Esophagus squamous epithelium (tissue), 5 donors: Measurements from ENCODE around the gene ZNHIT2. TPM values are rescaled to one million over a fixed set of nuclear protein-coding genes. Genes with fewer than 3 reads are reported as not detected.
A peak's percentile ranks its signal among the peaks of the same experiment; 100 is the strongest.

Experiments used
- DNase-seq: peaks from one replicate; lab custom pipeline; 2025; lab: John Stamatoyannopoulos, UW
- H3K27ac ChIP-seq, 4 donors: fragments of 200-600 bp; sonication (generic); one replicate each; pipeline ENCODE4 v1.5.1; 2016 to 2019; ENCODE audit warnings: mild to moderate bottlenecking in 1 of 4
- H3K27me3 ChIP-seq, 4 donors: fragments of 200-600 bp; sonication (generic); 1 replicate in 3 of 4; 2 replicates in 1 of 4; pipeline versions ENCODE4 v1.5.1 to v1.6.0; 2017 to 2021; ENCODE audit warnings: antibody characterized with exemption in 1 of 4
- H3K36me3 ChIP-seq, 3 donors: fragments of 200-600 bp; sonication (generic); one replicate each; pipeline ENCODE4 v1.5.1; 2016 to 2019
- H3K4me1 ChIP-seq, 3 donors: fragments of 200-600 bp; sonication (generic); one replicate each; pipeline ENCODE4 v1.5.1; 2017 to 2019
- H3K4me3 ChIP-seq, 4 donors: fragments of 200-600 bp; sonication (generic); 1 replicate in 3 of 4; 2 replicates in 1 of 4; pipeline ENCODE4 v1.5.1; 2016 to 2019; ENCODE audit warnings: mild to moderate bottlenecking in 2 of 4, moderate library complexity in 1 of 4
- H3K9me3 ChIP-seq, 3 donors: fragments of 200-600 bp; sonication (generic); one replicate each; pipeline ENCODE4 v1.5.1; 2016 to 2019
- CTCF ChIP-seq, 6 experiments: fragments of 450-650 bp in 4 of 6; fragments of 200-600 bp in 2 of 6; sonication (generic) in 2 of 6; IDR thresholded peaks; one replicate each; pipeline ENCODE4 v1.5.1; 2016 to 2019; ENCODE audit warnings: antibody characterized with exemption in 6 of 6, mild to moderate bottlenecking in 4 of 6, moderate library complexity in 4 of 6
- POLR2A ChIP-seq, 4 donors: fragments of 450-650 bp; IDR thresholded peaks; one replicate each; pipeline ENCODE4 v1.6.1; 2017; ENCODE audit warnings: antibody characterized with exemption in 4 of 4, mild to moderate bottlenecking in 4 of 4, moderate library complexity in 3 of 4
- WGBS, 2 donors: methylation state at CpG; one replicate each; pipeline ENCODE4 v1.1.5; 2018; 5-methylcytosine and 5-hydroxymethylcytosine counted together
- intact Hi-C: fragments of 100-400 bp; cut with DNase I; formaldehyde crosslinking; loops from one replicate; pipeline ENCODE4 v1.15.0; 2022
- total RNA-seq, 4 donors: library from RNA; depleted of rRNA; stranded (reverse); fragments of >200 nt; gene quantifications; one replicate each; pipeline ENCODE4 v1.1.0, GENCODE V29; 2016
- donor health status: DM: yes; HTN: yes; CAD: no.

ZNHIT2 gene
- 10 to 100 TPM; 12.4 to 17.0 (median 16.5) TPM for total RNA-seq

GRCh38 chr11:65117206-65118096, at the start of gene ZNHIT2:
Gene ZNHIT2 (minus strand): TSS chr11:65117701. CDS start chr11:65117653, 48 bp downstream.
- Histone ChIP-seq H3K4me3 (peak within 1 kb of the TSS; percentile 74 to 96 (median 86)), H3K9me3 (no peaks in the 10 kb centered on the region), H3K27me3 (no peaks in the 10 kb centered on the region), H3K36me3 (peaks cover 5 to 49% (median 14%) of the 10 kb centered on the region in 3 donors), H3K4me1 (peaks cover 32 to 75% (median 36%) of the 10 kb centered on the region in 3 donors), H3K27ac (peak within 1 kb of the TSS; percentile 83 to 98 (median 90))
- TF ChIP-seq CTCF (IDR thresholded peaks at IDR 0.05) (peak; percentile 91 to 99 (median 96)), POLR2A (IDR thresholded peaks at IDR 0.05) (peak in 2 of 4 donors; percentile 59 to 64)
- DNase-seq: peak; percentile 87
- 0 to 1% methylated on average over 24 to 37 of the region's 89 CpGs for WGBS, 2 donors
- intact Hi-C loops: no loop called here

GRCh38 chr11:65166893-65167292, 49.4 kb upstream of the ZNHIT2 start:
- TF ChIP-seq POLR2A (IDR thresholded peaks at IDR 0.05) (no peak), CTCF (IDR thresholded peaks at IDR 0.05) (no peak)
- Histone ChIP-seq H3K4me1 (peaks cover 0 to 6% (median 4%) of the 10 kb centered on the region in 3 donors), H3K4me3 (no peak overlapping the region), H3K9me3 (no peaks in the 10 kb centered on the region), H3K36me3 (no peaks in the 10 kb centered on the region), H3K27me3 (peaks cover 0 to 2% (median 0%) of the 10 kb centered on the region in 4 donors), H3K27ac (no peak overlapping the region)
- intact Hi-C loops: no loop called here
- no peak for DNase-seq
- 88 to 92% methylated on average over 3 of the region's 3 CpGs for WGBS, 2 donors

- DNase-seq: no peak
- peak overlapping the region in 2 of 4 donors; percentile 16 to 36 for H3K27ac ChIP-seq
- H3K27me3 ChIP-seq: peaks cover 0 to 2% (median 0%) of the 10 kb centered on the region in 4 donors
- H3K4me3 ChIP-seq: peak overlapping the region; percentile 10 to 33 (median 24)
- TF ChIP-seq POLR2A (IDR thresholded peaks at IDR 0.05) (no peak), CTCF (IDR thresholded peaks at IDR 0.05) (no peak)
- no peaks in the 10 kb centered on the region for H3K36me3 ChIP-seq
- peaks cover 0 to 6% (median 4%) of the 10 kb centered on the region in 3 donors for H3K4me1 ChIP-seq
- 47 to 48% methylated on average over 31 of the region's 31 CpGs for WGBS, 2 donors
- no peaks in the 10 kb centered on the region for H3K9me3 ChIP-seq
- intact Hi-C loops: no loop called here
Measured at GRCh38 chr11:65165410-65166317, 48.2 kb upstream of the ZNHIT2 start.

- Histone ChIP-seq H3K9me3 (no peaks in the 10 kb centered on the region), H3K27me3 (peaks cover 0 to 2% (median 0%) of the 10 kb centered on the region in 4 donors), H3K27ac (no peak overlapping the region), H3K4me3 (no peak overlapping the region), H3K4me1 (peaks cover 0 to 6% (median 4%) of the 10 kb centered on the region in 3 donors), H3K36me3 (no peaks in the 10 kb centered on the region)
- TF ChIP-seq POLR2A (IDR thresholded peaks at IDR 0.05): no peak
- TF ChIP-seq CTCF (IDR thresholded peaks at IDR 0.05): no peak
- no peak for DNase-seq
- 77 to 82% methylated on average over 2 of the region's 2 CpGs for WGBS, 2 donors
- intact Hi-C loops: no loop called here
Measured at GRCh38 chr11:65163684-65164083, 46.2 kb upstream of the ZNHIT2 start.
